Panc1 (cell line): ENCODE measurements around the gene KCNC1. TPM values are rescaled to one million over a fixed set of nuclear protein-coding genes. Genes with fewer than 3 reads are reported as not detected.

ENCODE experiments used
- ATAC-seq: fragments of 200-7000 bp; cut with Tn5 transposase; 2 replicates; pipeline ENCODE4 v1.9.1; 2020; ENCODE audit warnings: mild to moderate bottlenecking, moderate library complexity
- BruUV-seq: library from RNA; stranded (reverse); fragments of 400-500 nt; replicated peaks from 2 replicates; lab custom pipeline; 2021; lab: Mats Ljungman, UMichigan
- CTCF ChIA-PET: fragments of 300-600 bp; sonication (Branson Sonifier 250); formaldehyde crosslinking; loops from one replicate; lab custom pipeline; 2022; ENCODE audit warnings: antibody characterized with exemption; lab: Charles Lee
- POLR2A ChIA-PET: fragments of 300-600 bp; sonication (Branson Sonifier 250); formaldehyde crosslinking; loops from one replicate; lab custom pipeline; 2022; ENCODE audit warnings: antibody characterized with exemption; lab: Charles Lee
- DNase-seq: peaks from one replicate; pipeline ENCODE4 v3.0.0-alpha.2; 2010; ENCODE audit warnings: low read depth, low spot score
- H3K27ac ChIP-seq: 2 replicates; pipeline ENCODE4 v1.5.1; 2011; ENCODE audit warnings: mild to moderate bottlenecking, low read length, inconsistent platforms
- H3K27me3 ChIP-seq: fragments of 200-500 bp; sonication (Bioruptor generic); 2 replicates; pipeline ENCODE4 v1.6.0; 2014; ENCODE audit warnings: low read length, inconsistent platforms; ENCODE audit not compliant: control insufficient read depth, insufficient read depth
- H3K36me3 ChIP-seq: fragments of 200-500 bp; sonication (Bioruptor generic); 2 replicates; pipeline ENCODE4 v1.5.1; 2014; ENCODE audit warnings: inconsistent platforms, mild to moderate bottlenecking, low read length, moderate library complexity; ENCODE audit not compliant: control insufficient read depth, insufficient read depth
- H3K4me1 ChIP-seq: 2 replicates; pipeline ENCODE4 v1.5.1; 2011; ENCODE audit warnings: inconsistent platforms, mild to moderate bottlenecking, low read length, moderate library complexity; ENCODE audit not compliant: control insufficient read depth, insufficient read depth
- H3K4me3 ChIP-seq, 2 experiments: 2 replicates each; pipeline ENCODE4 v1.5.1; 2011 to 2012; ENCODE audit warnings: low read depth in 2 of 2, low read length in 2 of 2, mild to moderate bottlenecking in 2 of 2, inconsistent platforms in 1 of 2, moderate library complexity in 1 of 2
- H3K9me3 ChIP-seq: fragments of 200-500 bp; sonication (Bioruptor generic); 2 replicates; pipeline ENCODE4 v1.5.1; 2014; ENCODE audit warnings: low read depth, mild to moderate bottlenecking, inconsistent platforms, low read length, moderate library complexity; ENCODE audit not compliant: control insufficient read depth, insufficient read depth
- CTCF ChIP-seq: fragments of 450-650 bp; IDR thresholded peaks from 2 replicates; pipeline ENCODE4 v1.5.1; 2017; ENCODE audit warnings: mild to moderate bottlenecking
- POLR2AphosphoS5 ChIP-seq: IDR thresholded peaks from 2 replicates; pipeline ENCODE4 v1.6.1; 2012; ENCODE audit warnings: mild to moderate bottlenecking, low read depth, low read length, moderate library complexity
- REST ChIP-seq, 2 experiments: IDR thresholded peaks; 2 replicates each; pipeline ENCODE4 v1.6.1; 2011 to 2012; ENCODE audit warnings: low read depth in 2 of 2, control low read depth in 1 of 2, low read length in 1 of 2, mild to moderate bottlenecking in 1 of 2, moderate library complexity in 1 of 2; ENCODE audit not compliant: insufficient read depth in 1 of 2
- SIN3A ChIP-seq: IDR thresholded peaks from 2 replicates; pipeline ENCODE4 v1.6.1; 2012; ENCODE audit warnings: low read depth, mild to moderate bottlenecking, low read length, moderate library complexity, borderline replicate concordance; ENCODE audit not compliant: insufficient read depth
- TCF7L2 ChIP-seq: IDR thresholded peaks from 2 replicates; pipeline ENCODE4 v1.6.1; 2011; ENCODE audit warnings: mild to moderate bottlenecking, low read depth, low read length, inconsistent platforms
- in situ Hi-C: cut with HindIII; loops from 2 replicates; pipeline ENCODE4 v1.10.0; 2016; ENCODE audit warnings: low sequenced_read_pairs, low pct_unique_long_range_greater_than_20kb
- intact Hi-C: fragments of 100-400 bp; cut with micrococcal nuclease; formaldehyde crosslinking; loops from one replicate; pipeline ENCODE4 v1.10.0; 2022; ENCODE audit not compliant: unreplicated experiment
- total RNA-seq: library from RNA; stranded (reverse); gene quantifications from one replicate; pipeline ENCODE4 v1.2.1, GENCODE V29; 2021; ENCODE audit not compliant: unreplicated experiment

KCNC1 gene
- total RNA-seq, 1 experiment from 2014 or later = 0.95 TPM

GRCh38 chr11:17742019-17742418 lies 7.4 kb downstream of the KCNC1 start:
- Histone ChIP-seq H3K4me3 (no peak overlapping the region), H3K27ac (no peak overlapping the region), H3K36me3 (no peaks in the 10 kb centered on the region), H3K27me3 (no peaks in the 10 kb centered on the region), H3K9me3 (no peaks in the 10 kb centered on the region), H3K4me1 (no peaks in the 10 kb centered on the region)
- no TSS peak for BruUV-seq
- ChIA-PET CTCF (no interaction called here), POLR2A (no interaction called here)
- no peak for ATAC-seq
- no peak for DNase-seq
- intact Hi-C loops = no loop called here
- TF ChIP-seq CTCF (no peak), TCF7L2 (no peak), POLR2AphosphoS5 (no peak), SIN3A (no peak), REST (IDR thresholded peaks at IDR 0.05; ENCODE audit: insufficient read depth in 1 of 2, low read depth in 2 of 2, low read length in 1 of 2) (no peak)
- in situ Hi-C loops = no loop called here

GRCh38 chr11:17743026-17743807 lies 8.6 kb downstream of the KCNC1 start:
- H3K36me3 ChIP-seq = no peaks in the 10 kb centered on the region
- H3K27ac ChIP-seq = no peak overlapping the region
- ATAC-seq (no peak), DNase-seq (no peak)
- H3K4me3 ChIP-seq = no peak overlapping the region
- intact Hi-C loops = no loop called here
- H3K4me1 ChIP-seq = no peaks in the 10 kb centered on the region
- ChIA-PET CTCF (interaction anchor here (1.4 kb wide), 1 partner anchor 12 kb away, joined by 3 read pairs; no protein-coding TSS in a partner anchor), POLR2A (no interaction called here)
- TF ChIP-seq TCF7L2 (no peak), SIN3A (no peak), POLR2AphosphoS5 (no peak), CTCF (no peak)
- H3K9me3 ChIP-seq = no peaks in the 10 kb centered on the region
- no TSS peak for BruUV-seq
- in situ Hi-C loops = no loop called here
- no peaks in the 10 kb centered on the region for H3K27me3 ChIP-seq
